Stimulated activated CD4-positive, alpha-beta T cell treated with anti-CD3 and anti-CD28 coated beads, TNF-alpha, amount 100 ng/mL, for 4 hours (primary cell): ENCODE measurements around the gene JARID2.

ENCODE experiments used
- DNase-seq, 3 experiments: peaks; one replicate each; pipeline ENCODE4 v3.0.0-alpha.2; 2020; ENCODE audit warnings: low read depth in 3 of 3

The JARID2 gene

GRCh38 chr6:15245361-15246216 is at the start of gene JARID2:
Gene JARID2, plus strand, starts transcription at chr6:15246069. Its CDS starts 471 bp downstream, at chr6:15246540.
- peak; percentile 90 to 94 (median 92) for DNase-seq

GRCh38 chr6:15200087-15200486 is 45.8 kb upstream of the JARID2 start:
- no peak for DNase-seq

DNA sequence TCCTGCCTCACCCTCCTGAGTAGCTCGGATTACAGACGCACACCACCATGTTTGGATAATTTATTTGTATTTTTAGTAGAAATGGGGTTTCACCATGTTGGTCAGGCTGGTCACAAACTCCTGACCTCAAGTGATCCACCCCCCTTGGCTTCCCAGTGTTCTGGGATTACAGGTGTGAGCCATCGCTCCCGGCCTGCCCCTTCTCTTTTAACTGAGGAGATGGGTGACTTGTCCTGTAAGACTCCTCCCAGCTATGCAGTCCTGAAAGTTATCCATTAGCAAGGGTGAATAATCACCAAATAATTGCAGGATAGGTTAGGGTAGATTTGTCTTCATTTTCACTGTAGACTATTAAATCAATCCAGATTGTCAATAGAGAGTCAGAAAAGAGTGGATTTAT is 40.5 kb upstream of the JARID2 start:
- no peak for DNase-seq

- DNase-seq: no peak
Measured at GRCh38 chr6:15206887-15207286, 39.0 kb upstream of the JARID2 start.

GRCh38 chr6:15207923-15208322 is 37.9 kb upstream of the JARID2 start:
- no peak for DNase-seq

GRCh38 chr6:15213838-15214400 is 31.9 kb upstream of the JARID2 start:
- DNase-seq: no peak

- DNase-seq: no peak
Measured at GRCh38 chr6:15218401-15218800, 27.5 kb upstream of the JARID2 start.

- DNase-seq: no peak
Measured at GRCh38 chr6:15220062-15220461, 25.8 kb upstream of the JARID2 start.

DNA sequence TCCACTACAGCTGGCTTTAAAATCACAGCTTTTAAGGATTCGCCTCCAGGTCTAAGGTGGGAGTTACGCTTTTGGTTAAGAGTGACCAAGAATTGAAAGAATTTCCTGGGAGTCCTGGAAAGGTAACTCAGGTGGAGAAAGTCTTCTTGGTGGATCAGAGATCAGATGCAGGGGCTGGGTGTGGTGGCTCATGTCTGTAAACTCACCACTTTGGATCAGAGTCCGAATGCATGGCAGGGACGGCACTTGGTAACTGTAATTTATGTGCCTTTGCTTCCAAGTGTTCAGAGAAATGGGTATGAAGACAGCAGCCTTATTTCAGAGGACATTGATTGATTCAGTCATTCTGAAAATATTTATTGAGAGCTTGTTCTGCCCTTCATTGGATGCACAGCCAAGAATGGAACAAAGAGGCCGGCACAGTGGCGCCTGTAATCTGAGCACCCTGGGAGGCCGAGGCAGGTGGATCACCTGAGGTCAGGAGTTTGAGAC is 18.0 kb upstream of the JARID2 start:
- no peak for DNase-seq

- no peak for DNase-seq
Measured at GRCh38 chr6:15230827-15231226, 15.0 kb upstream of the JARID2 start.

DNA sequence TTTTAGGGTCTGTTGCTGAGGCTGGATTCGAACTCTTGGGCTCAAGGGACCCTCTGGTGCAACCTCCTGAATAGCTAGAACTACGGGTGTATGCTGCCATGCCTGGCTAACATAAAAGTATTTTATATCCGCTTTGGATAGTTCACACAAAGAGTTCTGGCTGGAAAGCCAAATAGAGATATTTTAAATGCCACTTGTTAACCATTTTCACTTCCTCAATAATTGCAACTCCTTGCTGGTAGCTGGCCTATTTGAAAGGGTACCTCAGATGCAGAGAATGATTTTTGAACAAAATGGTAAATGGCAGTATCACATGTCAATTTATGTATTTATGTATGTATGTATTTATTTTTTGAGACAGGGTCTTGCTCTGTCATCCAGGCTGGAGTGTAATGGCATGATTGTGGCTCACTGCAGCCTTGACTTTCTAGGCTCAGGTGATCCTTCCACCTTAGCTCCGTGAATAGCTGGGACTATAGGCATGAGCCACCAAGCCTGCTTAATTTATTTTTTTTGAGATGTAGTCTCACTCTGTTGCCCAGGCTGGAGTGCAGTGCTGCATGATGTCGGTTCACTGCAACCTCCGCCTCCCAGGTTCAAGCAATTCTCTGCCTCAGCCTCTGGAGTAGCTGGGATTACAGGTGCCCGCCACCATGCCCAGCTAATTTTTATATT is 12.9 kb upstream of the JARID2 start:
- DNase-seq: no peak

- no peak for DNase-seq
Measured at GRCh38 chr6:15234068-15234758, 11.7 kb upstream of the JARID2 start.

DNA sequence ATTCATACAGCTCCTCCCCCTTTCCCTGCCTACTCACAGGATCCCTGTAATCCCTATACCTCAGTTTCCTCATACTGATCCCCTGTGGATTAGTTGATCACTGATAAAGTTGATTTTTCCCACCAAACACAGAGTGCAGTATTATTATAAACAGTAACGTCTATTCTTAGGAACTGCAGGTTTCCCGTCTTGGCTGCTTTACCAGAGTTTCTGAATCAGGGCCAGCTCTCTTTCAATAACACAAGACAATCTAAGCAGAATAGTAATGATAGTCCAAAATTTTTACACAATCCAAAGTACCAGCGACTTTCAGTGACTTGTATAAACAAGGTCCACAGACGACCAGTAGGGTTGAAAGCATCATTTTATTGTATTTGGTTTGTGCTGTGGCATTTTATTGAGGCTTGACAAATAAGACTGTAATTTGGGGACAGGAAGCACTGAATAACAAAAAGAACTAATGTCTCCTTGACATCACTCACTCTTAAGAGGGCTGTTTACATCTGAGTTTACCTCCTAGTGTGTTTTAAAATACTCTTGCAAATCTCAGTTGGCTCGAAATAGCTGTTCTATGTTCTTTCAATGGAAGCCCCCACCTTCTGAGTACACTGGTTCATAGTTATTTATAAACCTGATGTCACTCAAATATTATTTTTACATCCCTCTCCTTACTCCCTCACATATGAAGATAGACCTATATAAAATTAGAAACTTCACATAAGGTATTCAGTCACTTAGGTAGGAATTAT is 6.1 kb upstream of the JARID2 start:
- no peak for DNase-seq

DNA sequence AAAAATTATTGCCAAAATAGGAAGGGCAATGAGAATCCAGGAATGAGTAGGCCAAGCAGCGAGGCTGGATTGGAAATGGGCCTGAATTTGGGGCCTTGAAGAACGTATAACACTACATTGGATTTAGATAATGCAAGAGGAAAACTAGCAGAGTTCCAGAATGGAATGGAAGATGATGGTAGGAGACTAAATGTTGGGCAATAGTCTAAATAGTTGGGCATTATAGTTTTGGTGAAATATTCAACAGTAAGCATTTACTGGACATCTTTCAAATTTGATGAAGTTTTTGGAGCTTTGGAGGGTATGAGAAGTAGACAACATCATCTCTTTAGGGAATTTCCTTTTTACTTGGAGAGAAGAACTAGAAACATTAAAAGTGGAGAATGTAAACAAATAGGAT is 3.4 kb upstream of the JARID2 start:
- no peak for DNase-seq

GRCh38 chr6:15242937-15243614 is 2.8 kb upstream of the JARID2 start:
- no peak for DNase-seq

DNA sequence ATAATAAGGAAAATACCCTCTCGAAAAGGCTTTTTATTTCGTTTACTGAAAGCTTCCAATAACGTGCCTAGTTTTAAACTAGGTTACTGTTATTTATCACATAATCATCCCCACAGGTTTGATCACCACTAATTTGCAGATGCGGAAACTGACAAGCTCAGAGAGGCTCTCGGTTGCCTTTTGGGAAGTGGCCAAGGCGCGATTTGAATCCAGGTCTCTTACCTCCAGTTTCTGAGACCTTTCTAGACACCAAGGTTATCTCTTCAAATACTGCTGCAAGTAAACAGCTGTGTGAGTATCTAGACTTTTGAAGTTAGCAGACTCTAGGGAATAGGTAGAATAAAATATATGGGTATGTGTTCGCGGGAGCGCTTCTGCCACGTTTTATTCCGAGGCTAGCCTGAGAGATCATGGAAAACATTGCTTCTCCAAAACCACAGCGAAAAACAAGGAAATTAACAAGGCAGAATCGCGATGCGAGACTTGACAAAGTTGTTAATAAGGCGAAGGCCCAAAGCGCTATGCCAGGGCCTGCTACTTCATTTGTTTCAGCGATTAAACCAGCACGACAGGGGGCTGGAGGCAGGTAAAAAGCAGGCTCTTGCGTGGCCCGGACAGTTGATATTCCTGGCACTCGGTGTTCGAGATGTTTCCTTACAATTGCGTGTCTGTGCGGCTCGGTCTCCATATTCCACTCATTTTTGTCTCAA is 1.8 kb upstream of the JARID2 start:
- DNase-seq: no peak

GRCh38 chr6:15244620-15245360 is 1.1 kb upstream of the JARID2 start:
- DNase-seq: peak in 1 of 3 experiments; percentile 23

DNA sequence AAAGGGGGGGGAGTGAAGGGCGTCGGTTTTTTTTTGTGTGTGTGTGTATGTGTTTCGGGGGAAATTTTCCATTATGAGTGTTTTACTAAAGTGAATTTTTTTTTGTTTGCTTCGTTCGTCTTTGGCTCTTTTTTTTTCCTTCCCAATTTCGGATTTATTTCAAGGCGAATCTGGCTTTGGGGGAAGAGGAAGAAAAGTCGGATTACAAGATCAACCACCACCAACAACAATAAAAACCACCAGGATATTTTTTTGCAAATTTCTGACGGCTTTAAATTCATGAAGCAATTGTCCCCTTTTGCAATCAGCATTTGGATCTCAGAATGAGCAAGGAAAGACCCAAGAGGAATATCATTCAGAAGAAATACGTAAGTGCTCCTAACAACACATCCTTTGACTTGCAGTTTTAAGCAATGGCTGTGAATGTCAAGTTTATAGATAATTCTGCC is 372 bp downstream of the JARID2 start:
- no peak for DNase-seq
